GM21737 (cell line): Measurements from ENCODE around the gene ANKS1B.

Source experiments
- ATAC-seq: cut with Tn5 transposase; IDR thresholded peaks from one replicate; pipeline ENCODE4 v1.9.1; 2021; ENCODE audit warnings: mild to moderate bottlenecking, moderate library complexity; ENCODE audit not compliant: unreplicated experiment

ANKS1B gene

GRCh38 chr12:98724384-98725155, 1260.2 kb downstream of the ANKS1B start:
- no peak for ATAC-seq

- ATAC-seq = no peak
Observed at GRCh38 chr12:98721204-98721702, 1263.5 kb downstream of the ANKS1B start.

GRCh38 chr12:98719515-98720504, 1264.9 kb downstream of the ANKS1B start:
- no peak for ATAC-seq

GRCh38 chr12:98714426-98714825, 1270.3 kb downstream of the ANKS1B start:
- ATAC-seq = no peak

- ATAC-seq = no peak
Observed at GRCh38 chr12:98709022-98709421, 1275.7 kb downstream of the ANKS1B start.

GRCh38 chr12:98701166-98701565, 1283.6 kb downstream of the ANKS1B start:
- no peak for ATAC-seq

- no peak for ATAC-seq
Observed at GRCh38 chr12:98699586-98699985, 1285.2 kb downstream of the ANKS1B start.

GRCh38 chr12:98698603-98699463, 1285.9 kb downstream of the ANKS1B start:
- peak; percentile 90 for ATAC-seq

- ATAC-seq = no peak
Observed at GRCh38 chr12:98697209-98697608, 1287.5 kb downstream of the ANKS1B start.

GRCh38 chr12:98696036-98696646, 1288.6 kb downstream of the ANKS1B start:
- ATAC-seq = no peak

GRCh38 chr12:98691351-98691750, 1293.4 kb downstream of the ANKS1B start:
- ATAC-seq = no peak

- ATAC-seq = no peak
Observed at GRCh38 chr12:98686603-98687002, 1298.1 kb downstream of the ANKS1B start.
